AG04450 (cell line): Measurements from ENCODE around the gene PFDN1. TPM values are rescaled to one million over a fixed set of nuclear protein-coding genes. Genes with fewer than 3 reads are reported as not detected.

Source experiments
- CTCF ChIA-PET: fragments of 300-600, 350-600 bp; formaldehyde crosslinking; extraction: SDS; loops from one replicate; lab custom pipeline; 2022; ENCODE audit warnings: antibody characterized with exemption, inconsistent platforms; lab: Charles Lee
- POLR2A ChIA-PET: fragments of 350-600 bp; formaldehyde crosslinking; extraction: SDS; loops from one replicate; lab custom pipeline; 2021; ENCODE audit warnings: antibody characterized with exemption, inconsistent platforms; lab: Yijun Ruan, JAX
- DNase-seq: peaks from one replicate; pipeline ENCODE4 v3.0.0-alpha.2; 2011; ENCODE audit warnings: low read depth, low spot score
- H3K27ac ChIP-seq: one replicate; pipeline ENCODE4 v1.5.1; 2012; ENCODE audit warnings: low read depth, low read length, control low read depth
- H3K27me3 ChIP-seq: one replicate; pipeline ENCODE4 v1.6.0; 2012; ENCODE audit warnings: low read length; ENCODE audit not compliant: control insufficient read depth, insufficient read depth
- H3K4me3 ChIP-seq: 2 replicates; pipeline ENCODE4 v1.5.1; 2011; ENCODE audit warnings: mild to moderate bottlenecking, low read depth, low read length, control low read depth
- H3K9me3 ChIP-seq: 2 replicates; pipeline ENCODE4 v1.5.1; 2012; ENCODE audit warnings: low read length; ENCODE audit not compliant: control insufficient read depth, insufficient read depth
- CTCF ChIP-seq: IDR thresholded peaks from 2 replicates; pipeline ENCODE4 v1.5.1; 2011; ENCODE audit warnings: low read depth, low read length, control low read depth, inconsistent platforms
- polyA plus RNA-seq: library from polyadenylated mRNA; depleted of rRNA; stranded (reverse); fragments of >200 nt; gene quantifications from 2 replicates; pipeline ENCODE4 v1.2.3, GENCODE V29; 2011

The PFDN1 gene
- polyA plus RNA-seq, 1 experiment, result 112 TPM

GRCh38 chr5:140239939-140240700, 62.8 kb downstream of the PFDN1 start:
- ChIA-PET POLR2A (interaction anchor here (1.0 to 1.5 kb wide), 3 partner anchors 18 to 119 kb away, joined by 3 to 7 read pairs (median 4); partner anchors contain the start of gene HBEGF), CTCF (interaction anchor here (0.5 to 20.2 kb wide), 24 partner anchors 8 to 479 kb away, joined by 3 to 806 read pairs (median 3); partner anchors contain the start of genes ANKHD1, HBEGF and SLC4A9)
- no peaks in the 10 kb centered on the region for H3K9me3 ChIP-seq
- no peak for DNase-seq
- H3K27me3 ChIP-seq, result no peaks in the 10 kb centered on the region
- TF ChIP-seq CTCF, result peak; percentile 80
- H3K27ac ChIP-seq, result no peak overlapping the region
- no peak overlapping the region for H3K4me3 ChIP-seq

GRCh38 chr5:140239461-140239860, 63.4 kb downstream of the PFDN1 start:
- no peak for DNase-seq
- no peaks in the 10 kb centered on the region for H3K27me3 ChIP-seq
- ChIA-PET CTCF (interaction anchor here (0.6 to 20.2 kb wide), 18 partner anchors 10 to 480 kb away, joined by 3 to 806 read pairs (median 4); partner anchors contain the start of genes ANKHD1, HBEGF and SLC4A9), POLR2A (interaction anchor here (1.0 to 1.1 kb wide), 2 partner anchors 107 to 119 kb away, joined by 3 to 7 read pairs; partner anchors contain the start of gene HBEGF)
- no peaks in the 10 kb centered on the region for H3K9me3 ChIP-seq
- no peak overlapping the region for H3K4me3 ChIP-seq
- TF ChIP-seq CTCF, result no peak
- no peak overlapping the region for H3K27ac ChIP-seq

GRCh38 chr5:140238756-140239155, 64.1 kb downstream of the PFDN1 start:
- Histone ChIP-seq H3K27me3 (no peaks in the 10 kb centered on the region), H3K4me3 (no peak overlapping the region), H3K9me3 (no peaks in the 10 kb centered on the region), H3K27ac (no peak overlapping the region)
- ChIA-PET POLR2A (no interaction called here), CTCF (interaction anchor here (0.8 to 20.2 kb wide), 3 partner anchors 26 to 120 kb away, joined by 3 to 806 read pairs (median 16); partner anchors contain the start of gene HBEGF)
- TF ChIP-seq CTCF, result no peak
- DNase-seq, result no peak

- no peak overlapping the region for H3K4me3 ChIP-seq
- no peaks in the 10 kb centered on the region for H3K27me3 ChIP-seq
- H3K27ac ChIP-seq, result no peak overlapping the region
- POLR2A ChIA-PET, result interaction anchor here (0.6 kb wide), 1 partner anchor 15 kb away, joined by 3 read pairs; no protein-coding TSS in a partner anchor
- DNase-seq, result no peak
- no peak for TF ChIP-seq CTCF
- H3K9me3 ChIP-seq, result no peaks in the 10 kb centered on the region
- CTCF ChIA-PET, result interaction anchor here (1.2 to 20.2 kb wide), 6 partner anchors 8 to 126 kb away, joined by 3 to 806 read pairs (median 7); partner anchors contain the start of genes HBEGF and SLC4A9
Observed at GRCh38 chr5:140236891-140237598, 65.9 kb downstream of the PFDN1 start.
